Measurements from ENCODE around the gene SNX24.

DNA sequence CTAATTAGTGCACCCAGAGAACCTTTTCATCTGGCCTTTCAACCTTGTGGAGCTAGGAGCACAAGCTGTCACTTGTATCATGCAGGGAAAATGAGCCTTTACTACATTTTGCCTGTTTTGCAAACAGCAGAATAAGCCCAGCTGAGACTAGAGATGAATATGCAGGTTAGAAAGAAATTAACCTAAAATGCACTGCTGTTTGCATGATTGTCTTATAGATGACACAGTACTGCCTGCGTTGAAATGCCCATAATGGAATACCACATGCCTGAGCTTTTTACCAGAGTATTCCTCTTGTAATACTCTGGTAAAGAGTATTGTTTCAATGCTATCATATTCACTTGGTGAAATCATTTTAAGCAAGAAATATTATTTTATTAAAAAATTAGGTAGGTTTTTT is 90.7 kb downstream of the SNX24 start:
- TF ChIP-seq, protein P1, sequence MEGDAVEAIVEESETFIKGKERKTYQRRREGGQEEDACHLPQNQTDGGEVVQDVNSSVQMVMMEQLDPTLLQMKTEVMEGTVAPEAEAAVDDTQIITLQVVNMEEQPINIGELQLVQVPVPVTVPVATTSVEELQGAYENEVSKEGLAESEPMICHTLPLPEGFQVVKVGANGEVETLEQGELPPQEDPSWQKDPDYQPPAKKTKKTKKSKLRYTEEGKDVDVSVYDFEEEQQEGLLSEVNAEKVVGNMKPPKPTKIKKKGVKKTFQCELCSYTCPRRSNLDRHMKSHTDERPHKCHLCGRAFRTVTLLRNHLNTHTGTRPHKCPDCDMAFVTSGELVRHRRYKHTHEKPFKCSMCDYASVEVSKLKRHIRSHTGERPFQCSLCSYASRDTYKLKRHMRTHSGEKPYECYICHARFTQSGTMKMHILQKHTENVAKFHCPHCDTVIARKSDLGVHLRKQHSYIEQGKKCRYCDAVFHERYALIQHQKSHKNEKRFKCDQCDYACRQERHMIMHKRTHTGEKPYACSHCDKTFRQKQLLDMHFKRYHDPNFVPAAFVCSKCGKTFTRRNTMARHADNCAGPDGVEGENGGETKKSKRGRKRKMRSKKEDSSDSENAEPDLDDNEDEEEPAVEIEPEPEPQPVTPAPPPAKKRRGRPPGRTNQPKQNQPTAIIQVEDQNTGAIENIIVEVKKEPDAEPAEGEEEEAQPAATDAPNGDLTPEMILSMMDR (IDR thresholded peaks at IDR 0.05) = no peak
- TF ChIP-seq POLR2AphosphoS5 (IDR thresholded peaks at IDR 0.05) = no peak

All from esophagus muscularis mucosa (tissue), 3 donors.